ENCODE measurements around the gene MYL12B. TPM values are rescaled to one million over a fixed set of nuclear protein-coding genes. Genes with fewer than 3 reads are reported as not detected.

MYL12B gene
- total and polyA plus RNA-seq, 11 donors = 185 to 462 (median 223) TPM

DNA sequence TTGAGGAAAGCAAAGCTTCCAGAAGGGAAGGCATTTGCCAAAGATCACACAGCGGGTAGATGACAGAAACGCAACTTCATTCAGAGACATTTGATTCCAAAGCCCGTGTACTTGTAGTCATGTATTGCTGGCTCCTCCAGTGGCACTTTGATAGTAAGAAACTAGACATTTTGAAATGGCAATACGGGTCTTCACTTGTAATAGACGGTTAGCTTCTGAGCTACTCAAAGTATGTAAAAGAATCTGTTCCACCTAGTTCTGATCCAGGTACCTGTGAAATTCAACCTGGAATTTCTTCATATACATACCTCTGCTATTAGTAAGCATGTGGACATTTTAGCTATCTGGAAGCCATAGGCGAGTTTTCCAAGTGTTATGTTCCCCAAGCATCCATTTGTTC lies 40.4 kb upstream of the MYL12B start:
- TF ChIP-seq POLR2A (IDR thresholded peaks at IDR 0.05) = no peak
- TF ChIP-seq, protein P1, sequence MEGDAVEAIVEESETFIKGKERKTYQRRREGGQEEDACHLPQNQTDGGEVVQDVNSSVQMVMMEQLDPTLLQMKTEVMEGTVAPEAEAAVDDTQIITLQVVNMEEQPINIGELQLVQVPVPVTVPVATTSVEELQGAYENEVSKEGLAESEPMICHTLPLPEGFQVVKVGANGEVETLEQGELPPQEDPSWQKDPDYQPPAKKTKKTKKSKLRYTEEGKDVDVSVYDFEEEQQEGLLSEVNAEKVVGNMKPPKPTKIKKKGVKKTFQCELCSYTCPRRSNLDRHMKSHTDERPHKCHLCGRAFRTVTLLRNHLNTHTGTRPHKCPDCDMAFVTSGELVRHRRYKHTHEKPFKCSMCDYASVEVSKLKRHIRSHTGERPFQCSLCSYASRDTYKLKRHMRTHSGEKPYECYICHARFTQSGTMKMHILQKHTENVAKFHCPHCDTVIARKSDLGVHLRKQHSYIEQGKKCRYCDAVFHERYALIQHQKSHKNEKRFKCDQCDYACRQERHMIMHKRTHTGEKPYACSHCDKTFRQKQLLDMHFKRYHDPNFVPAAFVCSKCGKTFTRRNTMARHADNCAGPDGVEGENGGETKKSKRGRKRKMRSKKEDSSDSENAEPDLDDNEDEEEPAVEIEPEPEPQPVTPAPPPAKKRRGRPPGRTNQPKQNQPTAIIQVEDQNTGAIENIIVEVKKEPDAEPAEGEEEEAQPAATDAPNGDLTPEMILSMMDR (IDR thresholded peaks at IDR 0.05) = no peak
- intact Hi-C loops (cut with DNase I) = loop anchor here in 1 of 10 donors (5.0 kb wide), 1 partner anchor 34 kb away; no protein-coding TSS in a partner anchor
- no peak for DNase-seq
- no peak overlapping the region for H3K4me3 ChIP-seq
- H3K4me1 ChIP-seq = peaks cover 0 to 22% (median 0%) of the 10 kb centered on the region in 12 donors
- WGBS, 4 donors = 61 to 77% (median 67%) methylated on average over 6 of the region's 6 CpGs
- H3K9me3 ChIP-seq = no peaks in the 10 kb centered on the region
- H3K27ac ChIP-seq = peak overlapping the region in 7 of 12 donors; percentile 86 to 97 (median 95)
- H3K36me3 ChIP-seq = peaks cover 0 to 6% (median 0%) of the 10 kb centered on the region in 9 donors
- no peak for ATAC-seq
- no peaks in the 10 kb centered on the region for H3K27me3 ChIP-seq

- 83 to 88% (median 85%) methylated on average over 1 of the region's 1 CpG for WGBS, 4 donors
- DNase-seq (no peak), ATAC-seq (no peak)
- H3K27ac ChIP-seq = peak overlapping the region in 5 of 12 donors; percentile 28 to 50 (median 44)
- peaks cover 0 to 14% (median 0%) of the 10 kb centered on the region in 12 donors for H3K4me1 ChIP-seq
- no peaks in the 10 kb centered on the region for H3K36me3 ChIP-seq
- no peaks in the 10 kb centered on the region for H3K27me3 ChIP-seq
- H3K9me3 ChIP-seq = no peaks in the 10 kb centered on the region
- TF ChIP-seq, protein P1 (IDR thresholded peaks at IDR 0.05) = no peak
- TF ChIP-seq POLR2A (IDR thresholded peaks at IDR 0.05) = no peak
- intact Hi-C loops (cut with DNase I) = loop anchor here in 1 of 10 donors (5.0 kb wide), 1 partner anchor 36 kb away; no protein-coding TSS in a partner anchor
- no peak overlapping the region for H3K4me3 ChIP-seq
Observed at GRCh38 chr18:3223356-3223755, 38.6 kb upstream of the MYL12B start.

GRCh38 chr18:3224223-3224622 lies 37.7 kb upstream of the MYL12B start:
- WGBS, 4 donors = 36 to 71% (median 51%) methylated on average over 2 to 3 of the region's 3 CpGs
- no peaks in the 10 kb centered on the region for H3K9me3 ChIP-seq
- H3K4me1 ChIP-seq = peaks cover 0 to 14% (median 0%) of the 10 kb centered on the region in 12 donors
- DNase-seq (peak in 3 of 5 donors; percentile 47 to 70 (median 60)), ATAC-seq (peak; percentile 48 to 78 (median 60))
- peak overlapping the region in 6 of 12 donors; percentile 7 to 50 (median 42) for H3K27ac ChIP-seq
- intact Hi-C loops (cut with DNase I) = loop anchor here in 2 of 10 donors (2.0 to 5.0 kb wide), 2 partner anchors 17 to 37 kb away; no protein-coding TSS in a partner anchor
- no peak overlapping the region for H3K4me3 ChIP-seq
- H3K36me3 ChIP-seq = no peaks in the 10 kb centered on the region
- no peak for TF ChIP-seq POLR2A (IDR thresholded peaks at IDR 0.05)
- no peaks in the 10 kb centered on the region for H3K27me3 ChIP-seq

- 85 to 98% (median 95%) methylated on average over 3 of the region's 3 CpGs for WGBS, 4 donors
- H3K4me1 ChIP-seq = peaks cover 0 to 9% (median 0%) of the 10 kb centered on the region in 12 donors
- no peaks in the 10 kb centered on the region for H3K27me3 ChIP-seq
- intact Hi-C loops (cut with DNase I) = loop anchor here in 1 of 10 donors (2.0 kb wide), 1 partner anchor 15 kb away; no protein-coding TSS in a partner anchor
- ATAC-seq = no peak
- no peaks in the 10 kb centered on the region for H3K9me3 ChIP-seq
- H3K27ac ChIP-seq = peak overlapping the region in 1 of 12 donors; percentile 30
- no peak for DNase-seq
- no peaks in the 10 kb centered on the region for H3K36me3 ChIP-seq
- H3K4me3 ChIP-seq = no peak overlapping the region
- no peak for TF ChIP-seq POLR2A (IDR thresholded peaks at IDR 0.05)
- TF ChIP-seq, protein P1 (IDR thresholded peaks at IDR 0.05) = no peak
Observed at GRCh38 chr18:3225588-3225987, 36.3 kb upstream of the MYL12B start.
